ENCODE data around the gene DNAJC7. TPM values are rescaled to one million over a fixed set of nuclear protein-coding genes. Genes with fewer than 3 reads are reported as not detected.

Gene DNAJC7
- total RNA-seq, 1 donor from 2014 or later = 129 TPM

- H3K4me1 Mint-ChIP-seq (ENCODE audit: low read depth) = peaks cover 7% of the 10 kb centered on the region
- H3K36me3 Mint-ChIP-seq (ENCODE audit: low read depth) = no peaks in the 10 kb centered on the region
- H3K27me3 Mint-ChIP-seq (ENCODE audit: insufficient read depth) = peaks cover 51% of the 10 kb centered on the region
- intact Hi-C loops (cut with micrococcal nuclease) = no loop called here
- DNase-seq (ENCODE audit: low spot score) = no peak
- H3K9me3 Mint-ChIP-seq = no peaks in the 10 kb centered on the region
- no peak overlapping the region for H3K27ac Mint-ChIP-seq
- H3K4me3 Mint-ChIP-seq = peak overlapping the region; percentile 74
Observed at GRCh38 chr17:42051645-42052044, 34.4 kb upstream of the DNAJC7 start.

GRCh38 chr17:42051013-42051400 lies 33.8 kb upstream of the DNAJC7 start:
- intact Hi-C loops (cut with micrococcal nuclease) = no loop called here
- DNase-seq (ENCODE audit: low spot score) = no peak
- H3K4me3 Mint-ChIP-seq = peak overlapping the region; percentile 74
- H3K27me3 Mint-ChIP-seq (ENCODE audit: insufficient read depth) = peaks cover 51% of the 10 kb centered on the region
- H3K4me1 Mint-ChIP-seq (ENCODE audit: low read depth) = peaks cover 7% of the 10 kb centered on the region
- no peak overlapping the region for H3K27ac Mint-ChIP-seq
- H3K36me3 Mint-ChIP-seq (ENCODE audit: low read depth) = no peaks in the 10 kb centered on the region
- no peaks in the 10 kb centered on the region for H3K9me3 Mint-ChIP-seq

GRCh38 chr17:42050393-42051012 lies 33.3 kb upstream of the DNAJC7 start, which contains the start of gene C17orf113:
Gene C17orf113, minus strand, starts transcription at chr17:42050601. Its CDS starts 7,225 bp downstream, at chr17:42043376.
- Mint-ChIP-seq H3K27me3 (ENCODE audit: insufficient read depth) (peaks cover 51% of the 10 kb centered on the region), H3K4me1 (ENCODE audit: low read depth) (peaks cover 7% of the 10 kb centered on the region), H3K9me3 (no peaks in the 10 kb centered on the region), H3K36me3 (ENCODE audit: low read depth) (no peaks in the 10 kb centered on the region), H3K4me3 (peak within 1 kb of the TSS; percentile 74), H3K27ac (no peak within 1 kb of the TSS)
- no peak for DNase-seq (ENCODE audit: low spot score)
- intact Hi-C loops (cut with micrococcal nuclease) = no loop called here

- intact Hi-C loops (cut with micrococcal nuclease) = no loop called here
- DNase-seq (ENCODE audit: low spot score) = no peak
- H3K27ac Mint-ChIP-seq = no peak overlapping the region
- H3K27me3 Mint-ChIP-seq (ENCODE audit: insufficient read depth) = peaks cover 49% of the 10 kb centered on the region
- H3K36me3 Mint-ChIP-seq (ENCODE audit: low read depth) = no peaks in the 10 kb centered on the region
- peaks cover 7% of the 10 kb centered on the region for H3K4me1 Mint-ChIP-seq (ENCODE audit: low read depth)
- H3K4me3 Mint-ChIP-seq = peak overlapping the region; percentile 71
- no peaks in the 10 kb centered on the region for H3K9me3 Mint-ChIP-seq
Observed at GRCh38 chr17:42049834-42050392, 32.7 kb upstream of the DNAJC7 start.

GRCh38 chr17:42047343-42047742 lies 30.1 kb upstream of the DNAJC7 start:
- DNase-seq (ENCODE audit: low spot score) = no peak
- Mint-ChIP-seq H3K9me3 (no peaks in the 10 kb centered on the region), H3K4me3 (no peak overlapping the region), H3K4me1 (ENCODE audit: low read depth) (peaks cover 7% of the 10 kb centered on the region), H3K27me3 (ENCODE audit: insufficient read depth) (peaks cover 37% of the 10 kb centered on the region), H3K36me3 (ENCODE audit: low read depth) (no peaks in the 10 kb centered on the region), H3K27ac (no peak overlapping the region)
- intact Hi-C loops (cut with micrococcal nuclease) = no loop called here

GRCh38 chr17:42045719-42046118 lies 28.5 kb upstream of the DNAJC7 start:
- Mint-ChIP-seq H3K4me3 (no peak overlapping the region), H3K4me1 (ENCODE audit: low read depth) (peaks cover 1% of the 10 kb centered on the region), H3K36me3 (ENCODE audit: low read depth) (no peaks in the 10 kb centered on the region), H3K9me3 (no peaks in the 10 kb centered on the region), H3K27me3 (ENCODE audit: insufficient read depth) (peaks cover 21% of the 10 kb centered on the region), H3K27ac (no peak overlapping the region)
- DNase-seq (ENCODE audit: low spot score) = no peak
- intact Hi-C loops (cut with micrococcal nuclease) = no loop called here

GRCh38 chr17:42042598-42043319 lies 25.5 kb upstream of the DNAJC7 start:
- H3K27ac Mint-ChIP-seq = no peak overlapping the region
- peaks cover 6% of the 10 kb centered on the region for H3K27me3 Mint-ChIP-seq (ENCODE audit: insufficient read depth)
- intact Hi-C loops (cut with micrococcal nuclease) = no loop called here
- H3K4me3 Mint-ChIP-seq = no peak overlapping the region
- H3K4me1 Mint-ChIP-seq (ENCODE audit: low read depth) = no peaks in the 10 kb centered on the region
- no peaks in the 10 kb centered on the region for H3K36me3 Mint-ChIP-seq (ENCODE audit: low read depth)
- H3K9me3 Mint-ChIP-seq = no peaks in the 10 kb centered on the region
- DNase-seq (ENCODE audit: low spot score) = no peak

GRCh38 chr17:42041619-42042018 lies 24.4 kb upstream of the DNAJC7 start:
- Mint-ChIP-seq H3K9me3 (no peaks in the 10 kb centered on the region), H3K27me3 (ENCODE audit: insufficient read depth) (peaks cover 6% of the 10 kb centered on the region), H3K4me3 (no peak overlapping the region), H3K27ac (no peak overlapping the region), H3K4me1 (ENCODE audit: low read depth) (no peaks in the 10 kb centered on the region), H3K36me3 (ENCODE audit: low read depth) (no peaks in the 10 kb centered on the region)
- no peak for DNase-seq (ENCODE audit: low spot score)
- intact Hi-C loops (cut with micrococcal nuclease) = no loop called here

GRCh38 chr17:42040818-42041217 lies 23.6 kb upstream of the DNAJC7 start:
- H3K27ac Mint-ChIP-seq = no peak overlapping the region
- intact Hi-C loops (cut with micrococcal nuclease) = no loop called here

GRCh38 chr17:42039794-42040763 lies 22.8 kb upstream of the DNAJC7 start:
- Mint-ChIP-seq H3K9me3 (no peaks in the 10 kb centered on the region), H3K4me3 (no peak overlapping the region), H3K27me3 (ENCODE audit: insufficient read depth) (peaks cover 6% of the 10 kb centered on the region), H3K27ac (no peak overlapping the region), H3K4me1 (ENCODE audit: low read depth) (no peaks in the 10 kb centered on the region), H3K36me3 (ENCODE audit: low read depth) (no peaks in the 10 kb centered on the region)
- intact Hi-C loops (cut with micrococcal nuclease) = no loop called here
- DNase-seq (ENCODE audit: low spot score) = no peak

More at GRCh38 chr17:42040818-42041217, 23.6 kb upstream of the DNAJC7 start:
- Mint-ChIP-seq H3K4me3 (no peak overlapping the region), H3K36me3 (ENCODE audit: low read depth) (no peaks in the 10 kb centered on the region), H3K4me1 (ENCODE audit: low read depth) (no peaks in the 10 kb centered on the region), H3K9me3 (no peaks in the 10 kb centered on the region), H3K27me3 (ENCODE audit: insufficient read depth) (peaks cover 6% of the 10 kb centered on the region)
- no peak for DNase-seq (ENCODE audit: low spot score)

GRCh38 chr17:42038221-42038973 lies 21.2 kb upstream of the DNAJC7 start:
- Mint-ChIP-seq H3K36me3 (ENCODE audit: low read depth) (no peaks in the 10 kb centered on the region), H3K27ac (no peak overlapping the region)
- intact Hi-C loops (cut with micrococcal nuclease) = no loop called here

GRCh38 chr17:42034059-42034458 lies 16.8 kb upstream of the DNAJC7 start:
- no peaks in the 10 kb centered on the region for H3K9me3 Mint-ChIP-seq
- H3K27me3 Mint-ChIP-seq (ENCODE audit: insufficient read depth) = peaks cover 9% of the 10 kb centered on the region
- H3K27ac Mint-ChIP-seq = no peak overlapping the region
- no peak overlapping the region for H3K4me3 Mint-ChIP-seq
- H3K36me3 Mint-ChIP-seq (ENCODE audit: low read depth) = no peaks in the 10 kb centered on the region
- DNase-seq (ENCODE audit: low spot score) = no peak
- peaks cover 9% of the 10 kb centered on the region for H3K4me1 Mint-ChIP-seq (ENCODE audit: low read depth)
- intact Hi-C loops (cut with micrococcal nuclease) = no loop called here

More at GRCh38 chr17:42038221-42038973, 21.2 kb upstream of the DNAJC7 start:
- Mint-ChIP-seq H3K4me1 (ENCODE audit: low read depth) (peaks cover 9% of the 10 kb centered on the region), H3K4me3 (no peak overlapping the region), H3K27me3 (ENCODE audit: insufficient read depth) (peaks cover 6% of the 10 kb centered on the region), H3K9me3 (no peaks in the 10 kb centered on the region)
- DNase-seq (ENCODE audit: low spot score) = no peak
